Cerebellar cortex (tissue), 1 donor: ENCODE results near the gene PLXNA1.

Experiments used
- DNase-seq: peaks from one replicate; pipeline ENCODE4 v3.0.0-alpha.2; 2015; ENCODE audit warnings: low spot score

The PLXNA1 gene

GRCh38 chr3:126967386-126967785 lies 15.5 kb upstream of the PLXNA1 start:
- no peak for DNase-seq

- DNase-seq = no peak
These were observed 14.2 kb upstream of the PLXNA1 start for GRCh38 chr3:126968391-126969390.

- no peak for DNase-seq
These were observed 13.3 kb upstream of the PLXNA1 start for GRCh38 chr3:126969586-126969985.

GRCh38 chr3:126970101-126970500 lies 12.8 kb upstream of the PLXNA1 start:
- no peak for DNase-seq

GRCh38 chr3:126970921-126971320 lies 12.0 kb upstream of the PLXNA1 start:
- no peak for DNase-seq

- no peak for DNase-seq
These were observed 11.0 kb upstream of the PLXNA1 start for GRCh38 chr3:126971891-126972351.

GRCh38 chr3:126972866-126973265 lies 10.0 kb upstream of the PLXNA1 start:
- no peak for DNase-seq

GRCh38 chr3:126973814-126974213 lies 9.1 kb upstream of the PLXNA1 start:
- DNase-seq = no peak

GRCh38 chr3:126974756-126975155 lies 8.2 kb upstream of the PLXNA1 start:
- no peak for DNase-seq

- no peak for DNase-seq
These were observed 6.0 kb upstream of the PLXNA1 start for GRCh38 chr3:126976906-126977305.

GRCh38 chr3:126977821-126978220 lies 5.1 kb upstream of the PLXNA1 start:
- no peak for DNase-seq

- DNase-seq = no peak
These were observed 4.6 kb upstream of the PLXNA1 start for GRCh38 chr3:126978291-126978690.

GRCh38 chr3:126979046-126979628 lies 3.8 kb upstream of the PLXNA1 start:
- no peak for DNase-seq

GRCh38 chr3:126980266-126980811 lies 2.6 kb upstream of the PLXNA1 start:
- DNase-seq = no peak

GRCh38 chr3:126982126-126982470 lies 817 bp upstream of the PLXNA1 start:
- no peak for DNase-seq

GRCh38 chr3:126983276-126983652 lies 349 bp downstream of the PLXNA1 start:
- DNase-seq = no peak

GRCh38 chr3:126983653-126984390 lies 907 bp downstream of the PLXNA1 start:
- DNase-seq = peak; percentile 20

GRCh38 chr3:126984391-126985131 lies 1.6 kb downstream of the PLXNA1 start:
- DNase-seq = no peak

- DNase-seq = no peak
These were observed 2.4 kb downstream of the PLXNA1 start for GRCh38 chr3:126985132-126985985.

- no peak for DNase-seq
These were observed 3.1 kb downstream of the PLXNA1 start for GRCh38 chr3:126986001-126986400.

- no peak for DNase-seq
These were observed 4.2 kb downstream of the PLXNA1 start for GRCh38 chr3:126987129-126987528.
